Activated naive CD8-positive, alpha-beta T cell (primary cell): ENCODE measurements around the gene POMT1.
A peak's percentile ranks its signal among the peaks of the same experiment; 100 is the strongest.

ENCODE experiments used
- H3K27ac Mint-ChIP-seq: one replicate; pipeline ENCODE4 v1.8.0; 2021; ENCODE audit warnings: mixed read lengths
- H3K27me3 Mint-ChIP-seq: one replicate; pipeline ENCODE4 v1.8.0; 2021; ENCODE audit warnings: mixed read lengths
- H3K36me3 Mint-ChIP-seq: one replicate; pipeline ENCODE4 v1.8.0; 2021; ENCODE audit warnings: mixed read lengths
- H3K4me1 Mint-ChIP-seq: one replicate; pipeline ENCODE4 v1.8.0; 2021; ENCODE audit warnings: low read depth, mixed read lengths
- H3K4me3 Mint-ChIP-seq: one replicate; pipeline ENCODE4 v1.8.0; 2021; ENCODE audit warnings: mild to moderate bottlenecking, mixed read lengths
- H3K9me3 Mint-ChIP-seq: one replicate; pipeline ENCODE4 v1.8.0; 2021; ENCODE audit warnings: low read depth, mixed read lengths

POMT1 gene

DNA sequence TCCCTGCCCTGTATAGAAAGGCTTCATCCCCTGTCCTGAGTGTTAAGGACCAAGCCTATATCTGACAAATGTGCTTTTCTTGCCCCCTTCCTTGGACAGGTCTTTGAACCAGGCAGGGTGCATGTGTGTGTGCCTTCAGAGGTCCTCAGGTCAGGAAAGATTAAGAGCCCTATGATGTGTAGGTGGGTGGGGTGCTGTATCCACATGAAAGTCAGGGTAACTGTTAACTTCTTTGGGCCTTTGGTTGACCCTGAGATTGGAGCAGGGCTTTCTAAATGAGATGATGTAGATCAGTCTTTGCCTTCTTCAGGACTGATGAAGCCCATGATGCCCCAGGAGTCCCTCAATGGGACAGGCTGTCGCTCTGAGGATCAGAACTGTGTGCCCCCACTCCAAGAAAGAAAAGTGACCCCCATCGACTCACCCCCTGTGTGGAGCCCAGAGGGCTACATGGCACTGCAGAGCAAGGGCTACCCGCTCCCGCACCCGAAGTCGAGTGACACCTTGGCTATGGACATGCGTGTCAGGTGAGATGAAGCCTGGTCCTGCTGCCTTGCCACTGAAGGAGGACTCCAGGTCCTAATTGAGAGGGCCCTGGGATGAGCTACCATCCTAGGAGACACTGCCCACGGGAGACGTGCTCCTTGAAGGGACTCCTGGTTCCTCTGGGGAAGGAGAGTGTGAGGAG, 29.4 kb upstream of the POMT1 start:
- Mint-ChIP-seq H3K36me3 (peaks cover 12% of the 10 kb centered on the region), H3K4me3 (no peak overlapping the region), H3K27me3 (no peaks in the 10 kb centered on the region), H3K4me1 (peaks cover 4% of the 10 kb centered on the region), H3K27ac (peak overlapping the region; percentile 64), H3K9me3 (no peaks in the 10 kb centered on the region)

DNA sequence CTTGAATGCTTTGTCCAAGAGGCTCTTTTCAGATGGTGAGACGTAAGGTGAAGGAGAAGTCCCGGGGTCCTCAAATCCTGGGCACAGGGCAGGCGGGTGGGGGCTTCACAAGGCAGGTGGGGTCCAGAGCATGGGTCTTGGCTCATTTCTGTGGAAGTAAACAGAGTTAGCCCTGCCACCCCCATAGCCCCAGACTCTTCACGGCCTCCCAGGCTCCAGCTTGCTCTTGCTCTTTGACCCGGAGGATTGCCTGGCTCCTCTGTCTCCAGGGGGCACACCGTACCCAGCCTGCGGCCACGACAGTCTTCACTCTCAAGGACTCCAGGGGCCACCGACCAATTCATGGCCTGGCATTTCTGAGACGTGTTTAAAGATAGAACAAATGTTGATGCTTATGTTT, 28.8 kb upstream of the POMT1 start:
- H3K36me3 Mint-ChIP-seq, result peaks cover 12% of the 10 kb centered on the region
- no peaks in the 10 kb centered on the region for H3K27me3 Mint-ChIP-seq
- H3K4me3 Mint-ChIP-seq, result no peak overlapping the region
- no peak overlapping the region for H3K27ac Mint-ChIP-seq
- no peaks in the 10 kb centered on the region for H3K9me3 Mint-ChIP-seq
- H3K4me1 Mint-ChIP-seq, result peaks cover 4% of the 10 kb centered on the region

DNA sequence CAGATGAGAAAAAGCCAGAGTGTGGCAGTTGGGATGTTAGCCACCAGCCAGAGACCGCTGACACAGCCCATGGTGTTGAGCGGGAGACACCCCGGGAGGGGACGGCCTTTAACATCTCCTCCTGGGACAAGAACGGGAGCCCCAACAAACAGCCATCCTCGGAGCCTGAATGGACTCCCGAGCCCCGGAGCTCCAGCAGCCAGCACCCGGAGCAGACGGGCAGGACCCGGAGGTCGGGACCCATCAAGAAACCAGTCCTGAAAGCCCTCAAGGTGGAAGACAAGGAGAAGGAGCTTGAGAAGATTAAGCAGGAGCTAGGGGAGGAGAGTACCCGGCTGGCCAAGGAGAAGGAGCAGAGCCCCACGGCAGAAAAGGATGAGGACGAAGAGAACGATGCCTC, 28.0 kb upstream of the POMT1 start:
- Mint-ChIP-seq H3K4me1 (peaks cover 4% of the 10 kb centered on the region), H3K36me3 (peaks cover 12% of the 10 kb centered on the region), H3K9me3 (no peaks in the 10 kb centered on the region), H3K4me3 (no peak overlapping the region), H3K27ac (peak overlapping the region; percentile 64), H3K27me3 (no peaks in the 10 kb centered on the region)

DNA sequence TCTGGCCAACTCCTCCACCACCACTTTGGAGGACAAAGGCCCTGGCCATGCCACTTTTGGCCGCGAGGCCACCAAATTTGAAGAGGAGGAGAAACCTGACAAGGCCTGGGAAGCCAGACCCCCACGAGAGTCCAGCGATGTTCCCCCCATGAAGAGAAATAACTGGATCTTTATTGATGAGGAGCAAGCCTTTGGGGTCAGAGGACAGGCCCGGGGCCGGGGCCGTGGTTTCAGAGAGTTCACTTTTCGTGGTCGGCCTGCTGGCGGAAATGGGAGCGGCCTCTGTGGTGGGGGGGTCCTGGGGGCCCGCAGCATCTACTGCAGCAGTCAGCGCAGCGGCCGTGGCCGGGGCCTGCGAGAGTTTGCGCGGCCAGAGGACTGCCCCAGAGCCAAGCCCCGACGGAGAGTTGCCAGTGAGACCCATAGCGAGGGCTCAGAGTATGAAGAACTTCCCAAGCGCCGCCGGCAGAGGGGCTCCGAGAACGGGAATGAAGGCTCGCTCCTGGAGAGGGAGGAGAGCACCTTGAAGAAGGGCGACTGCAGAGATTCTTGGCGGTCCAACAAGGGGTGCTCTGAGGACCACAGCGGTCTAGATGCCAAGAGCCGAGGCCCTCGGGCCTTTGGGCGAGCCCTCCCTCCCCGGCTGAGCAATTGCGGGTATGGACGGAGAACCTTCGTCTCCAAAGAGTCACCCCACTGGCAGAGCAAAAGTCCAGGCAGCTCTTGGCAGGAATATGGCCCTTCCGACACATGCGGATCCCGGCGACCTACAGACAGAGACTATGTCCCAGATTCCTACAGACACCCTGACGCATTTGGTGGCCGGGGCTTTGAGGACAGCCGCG, 27.4 kb upstream of the POMT1 start:
- Mint-ChIP-seq H3K4me1 (peaks cover 7% of the 10 kb centered on the region), H3K4me3 (no peak overlapping the region), H3K36me3 (peaks cover 8% of the 10 kb centered on the region), H3K27me3 (no peaks in the 10 kb centered on the region), H3K9me3 (no peaks in the 10 kb centered on the region), H3K27ac (no peak overlapping the region)

DNA sequence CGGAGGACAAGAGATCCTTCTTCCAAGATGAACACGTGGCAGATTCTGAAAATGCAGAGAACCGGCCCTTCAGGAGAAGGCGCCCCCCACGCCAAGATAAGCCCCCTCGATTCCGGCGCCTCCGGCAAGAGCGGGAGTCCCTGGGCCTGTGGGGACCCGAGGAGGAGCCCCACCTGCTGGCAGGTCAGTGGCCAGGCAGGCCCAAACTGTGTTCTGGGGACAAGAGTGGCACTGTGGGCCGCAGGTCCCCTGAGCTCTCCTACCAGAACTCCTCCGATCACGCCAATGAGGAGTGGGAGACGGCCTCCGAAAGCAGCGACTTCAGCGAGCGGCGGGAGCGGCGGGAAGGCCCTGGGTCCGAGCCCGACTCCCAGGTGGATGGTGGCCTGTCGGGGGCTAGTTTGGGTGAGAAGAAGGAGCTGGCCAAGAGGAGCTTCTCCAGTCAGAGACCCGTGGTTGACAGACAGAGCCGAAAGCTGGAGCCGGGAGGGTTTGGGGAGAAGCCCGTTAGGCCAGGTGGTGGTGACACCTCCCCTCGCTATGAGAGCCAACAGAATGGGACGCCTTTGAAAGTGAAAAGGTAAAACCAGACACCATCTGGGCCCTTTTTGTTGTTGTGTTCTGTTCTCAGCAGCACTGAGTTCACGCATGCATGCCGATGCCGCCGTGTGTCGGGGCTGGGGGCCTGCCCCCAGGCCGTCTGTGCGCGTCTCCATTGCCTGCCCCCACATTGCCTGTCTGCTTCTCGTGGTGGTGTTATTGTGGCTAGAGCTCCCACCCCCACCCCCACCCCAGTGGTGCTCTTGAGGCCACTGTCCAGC, 26.6 kb upstream of the POMT1 start:
- Mint-ChIP-seq H3K36me3 (peaks cover 4% of the 10 kb centered on the region), H3K9me3 (no peaks in the 10 kb centered on the region), H3K27ac (no peak overlapping the region), H3K27me3 (no peaks in the 10 kb centered on the region), H3K4me3 (no peak overlapping the region), H3K4me1 (peaks cover 5% of the 10 kb centered on the region)

DNA sequence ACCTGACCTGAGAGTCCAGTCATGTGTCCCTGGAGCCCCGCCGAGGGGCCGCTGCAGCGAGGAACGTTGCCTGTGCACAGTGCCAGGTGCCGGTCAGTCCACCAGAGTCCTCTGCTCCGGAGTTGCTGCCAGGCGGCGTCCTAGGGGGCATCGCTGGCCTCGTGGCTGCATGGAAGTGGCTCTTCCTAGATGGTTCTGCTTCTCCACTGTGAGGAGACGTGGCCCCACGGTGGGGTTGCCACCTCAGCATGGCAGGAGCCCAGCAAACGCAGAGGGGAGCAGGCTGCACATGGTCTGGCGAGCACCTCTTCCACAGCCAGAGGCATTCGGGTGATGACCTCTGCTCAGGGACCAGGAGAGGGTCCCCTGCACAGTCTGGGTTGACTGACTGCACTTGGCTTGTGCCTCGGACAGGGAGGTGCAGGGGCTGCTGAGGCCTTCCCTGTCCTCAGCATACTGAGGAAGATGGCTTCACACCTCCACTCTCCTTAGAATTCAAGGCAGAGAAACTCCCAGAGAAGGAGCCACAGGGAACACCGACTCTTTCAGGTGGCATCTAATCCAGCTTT, 25.9 kb upstream of the POMT1 start:
- no peaks in the 10 kb centered on the region for H3K9me3 Mint-ChIP-seq
- H3K27ac Mint-ChIP-seq, result no peak overlapping the region
- H3K4me3 Mint-ChIP-seq, result no peak overlapping the region
- peaks cover 5% of the 10 kb centered on the region for H3K4me1 Mint-ChIP-seq
- no peaks in the 10 kb centered on the region for H3K27me3 Mint-ChIP-seq
- H3K36me3 Mint-ChIP-seq, result peaks cover 2% of the 10 kb centered on the region

DNA sequence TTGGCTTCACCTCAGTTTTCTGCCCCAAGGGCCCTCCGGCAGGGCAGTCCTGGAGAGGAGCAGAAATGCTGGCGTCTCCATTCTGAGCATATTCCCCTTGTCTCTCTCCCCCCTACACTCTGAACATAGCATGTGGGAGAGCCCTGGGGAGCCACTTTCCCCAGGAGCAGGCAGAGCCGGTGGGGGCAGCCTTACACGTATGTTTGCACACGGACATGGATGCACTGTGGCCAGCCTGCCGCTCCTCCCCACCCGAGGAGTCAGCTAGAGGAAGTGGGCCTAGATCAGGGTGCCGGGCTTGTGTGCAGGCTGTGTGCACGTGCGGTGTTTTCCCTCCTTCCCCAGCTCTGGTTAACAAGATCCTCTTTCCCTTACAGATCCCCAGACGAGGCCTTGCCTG, 25.4 kb upstream of the POMT1 start:
- peaks cover 4% of the 10 kb centered on the region for H3K36me3 Mint-ChIP-seq
- H3K9me3 Mint-ChIP-seq, result no peaks in the 10 kb centered on the region
- peaks cover 8% of the 10 kb centered on the region for H3K4me1 Mint-ChIP-seq
- peak overlapping the region; percentile 34 for H3K27ac Mint-ChIP-seq
- H3K27me3 Mint-ChIP-seq, result no peaks in the 10 kb centered on the region
- H3K4me3 Mint-ChIP-seq, result no peak overlapping the region

DNA sequence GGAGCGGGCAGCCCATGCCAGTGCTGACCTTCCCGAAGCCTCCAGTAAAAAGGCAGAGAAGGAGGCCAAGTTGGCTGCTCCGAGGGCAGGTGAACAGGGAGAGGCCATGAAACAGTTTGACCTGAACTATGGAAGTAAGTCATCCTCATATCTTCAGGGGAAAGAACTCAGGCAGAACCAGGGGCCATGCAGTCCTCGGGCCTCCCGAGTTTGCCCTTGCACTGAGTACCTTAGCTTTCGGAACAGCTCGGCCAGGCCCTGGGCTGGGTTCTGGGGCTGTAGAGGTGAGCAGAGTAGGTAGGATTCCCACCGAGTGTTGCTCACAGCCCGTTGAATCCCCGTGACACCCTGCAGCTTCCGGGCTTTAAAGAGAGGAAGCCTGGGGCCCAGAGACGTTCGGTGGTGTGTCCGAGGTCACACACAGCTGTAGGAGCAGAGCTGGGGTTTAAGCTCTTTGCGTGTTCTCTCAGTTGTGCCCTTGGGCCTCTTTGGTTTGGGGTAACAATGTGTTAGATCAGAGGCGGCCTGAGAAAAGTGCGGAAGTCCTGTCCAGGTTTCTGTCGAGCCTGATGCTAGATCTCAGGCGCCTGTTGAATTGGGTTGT, 24.8 kb upstream of the POMT1 start:
- Mint-ChIP-seq H3K4me3 (no peak overlapping the region), H3K27ac (peak overlapping the region; percentile 34), H3K36me3 (peaks cover 2% of the 10 kb centered on the region), H3K9me3 (no peaks in the 10 kb centered on the region), H3K27me3 (no peaks in the 10 kb centered on the region), H3K4me1 (peaks cover 8% of the 10 kb centered on the region)

DNA sequence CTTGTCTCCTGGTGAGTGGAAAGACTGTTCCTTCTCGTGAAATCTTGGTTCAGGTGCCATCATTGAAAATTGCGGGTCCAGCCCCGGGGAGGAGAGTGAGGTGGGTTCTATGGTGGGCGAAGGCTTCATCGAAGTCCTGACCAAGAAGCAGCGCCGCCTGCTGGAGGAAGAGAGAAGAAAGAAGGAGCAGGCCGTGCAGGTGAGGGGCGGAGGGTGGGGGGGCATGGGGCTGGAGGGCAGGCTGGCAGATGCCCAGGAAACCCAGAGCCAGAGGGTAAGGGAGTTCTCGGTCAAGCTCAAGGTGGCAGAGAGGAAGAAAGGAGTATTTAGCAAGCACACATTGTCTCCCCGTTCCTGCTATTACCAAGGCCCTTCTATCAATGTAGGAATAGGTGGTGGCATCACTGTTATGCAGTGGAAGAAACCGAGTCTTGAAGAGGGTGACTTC, 24.3 kb upstream of the POMT1 start:
- H3K9me3 Mint-ChIP-seq, result no peaks in the 10 kb centered on the region
- H3K36me3 Mint-ChIP-seq, result peaks cover 2% of the 10 kb centered on the region
- peak overlapping the region; percentile 34 for H3K27ac Mint-ChIP-seq
- H3K4me1 Mint-ChIP-seq, result peaks cover 8% of the 10 kb centered on the region
- H3K27me3 Mint-ChIP-seq, result no peaks in the 10 kb centered on the region
- no peak overlapping the region for H3K4me3 Mint-ChIP-seq

DNA sequence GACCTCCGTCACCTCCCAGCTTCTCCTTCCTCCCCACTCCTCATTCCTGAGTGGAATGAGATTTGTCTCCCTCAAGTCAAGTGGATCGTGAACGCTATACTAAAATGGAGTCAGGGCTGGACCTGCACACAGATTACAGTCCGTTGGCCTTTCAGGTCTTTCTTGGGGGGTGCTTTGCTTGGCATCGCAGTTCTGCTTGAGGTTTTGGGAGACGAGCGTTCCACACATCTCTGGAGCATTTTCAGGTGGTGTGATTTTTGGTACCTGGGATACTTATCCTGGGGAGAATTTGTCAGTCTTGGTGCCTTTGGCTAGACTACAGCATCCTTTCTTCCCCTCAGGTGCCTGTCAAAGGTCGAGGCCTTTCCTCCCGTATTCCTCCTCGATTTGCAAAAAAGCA, 23.8 kb upstream of the POMT1 start:
- Mint-ChIP-seq H3K27me3 (no peaks in the 10 kb centered on the region), H3K36me3 (peaks cover 2% of the 10 kb centered on the region), H3K9me3 (no peaks in the 10 kb centered on the region), H3K4me3 (no peak overlapping the region), H3K4me1 (peaks cover 8% of the 10 kb centered on the region), H3K27ac (peak overlapping the region; percentile 46)

DNA sequence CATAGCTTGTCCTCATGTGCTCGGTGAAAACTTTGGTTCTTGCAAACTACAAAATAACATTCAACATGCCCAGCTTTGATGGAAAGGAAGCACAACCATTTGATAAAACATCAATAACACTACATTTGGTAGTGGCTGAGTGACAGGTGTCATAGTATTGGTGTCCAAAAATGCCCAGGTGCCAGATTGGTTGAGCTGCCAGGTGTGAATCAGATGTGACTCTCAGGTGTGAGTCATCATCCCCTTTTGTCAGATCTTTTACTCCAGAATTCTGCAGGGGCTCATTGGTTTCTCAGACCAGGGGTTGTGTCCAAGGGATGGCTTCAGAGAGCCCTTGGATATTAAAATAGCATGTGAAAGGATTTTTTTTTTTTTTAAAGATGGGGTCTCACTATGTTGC, 22.5 kb upstream of the POMT1 start:
- H3K4me1 Mint-ChIP-seq, result peaks cover 8% of the 10 kb centered on the region
- no peaks in the 10 kb centered on the region for H3K9me3 Mint-ChIP-seq
- peaks cover 2% of the 10 kb centered on the region for H3K36me3 Mint-ChIP-seq
- H3K27me3 Mint-ChIP-seq, result no peaks in the 10 kb centered on the region
- no peak overlapping the region for H3K4me3 Mint-ChIP-seq
- H3K27ac Mint-ChIP-seq, result peak overlapping the region; percentile 10

DNA sequence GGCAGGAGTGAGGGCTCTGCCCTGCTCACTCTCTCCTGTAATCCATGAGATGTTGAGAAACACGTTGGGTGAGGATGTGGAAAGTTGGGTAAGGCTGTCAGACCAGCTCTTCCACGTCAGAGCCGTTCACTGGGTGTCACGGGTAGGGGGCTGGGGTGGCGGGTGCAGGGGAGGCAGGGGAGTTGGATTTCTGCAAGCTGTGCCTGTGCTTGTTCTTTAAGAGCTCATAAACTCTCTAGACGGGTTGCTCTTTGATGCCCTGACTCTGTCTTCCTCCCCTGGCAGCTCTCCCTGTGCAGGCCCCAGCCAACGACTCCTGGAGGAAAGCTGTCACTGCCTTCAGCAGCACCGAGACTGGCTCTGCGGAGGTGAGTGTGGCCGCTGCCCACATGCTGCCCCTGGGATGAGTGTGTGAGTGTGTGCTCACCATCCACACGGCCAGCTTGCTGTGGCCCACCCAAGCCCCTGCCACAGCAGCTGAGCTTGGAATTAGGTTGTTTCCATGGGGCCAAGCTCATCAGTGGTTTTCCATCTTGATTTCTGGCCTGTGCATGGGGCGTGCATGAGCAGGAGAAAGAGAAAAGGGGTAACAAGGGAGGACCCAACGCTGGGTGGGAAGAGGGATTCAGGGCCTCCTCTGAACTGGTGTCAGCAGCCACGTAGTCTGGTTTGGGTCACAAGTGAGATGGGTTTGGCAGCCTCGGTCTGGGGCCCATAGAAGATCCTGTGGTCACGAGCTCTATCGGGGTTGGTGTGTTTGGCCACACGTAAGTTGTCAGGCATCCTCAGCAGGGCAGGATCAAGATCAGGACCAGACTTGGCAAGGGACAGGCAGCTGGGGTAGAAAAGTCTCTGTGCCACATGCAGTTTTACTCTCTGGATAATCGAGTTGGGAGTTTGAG, 21.0 kb upstream of the POMT1 start:
- Mint-ChIP-seq H3K9me3 (no peaks in the 10 kb centered on the region), H3K36me3 (peaks cover 2% of the 10 kb centered on the region), H3K4me1 (peaks cover 8% of the 10 kb centered on the region), H3K4me3 (no peak overlapping the region), H3K27me3 (no peaks in the 10 kb centered on the region), H3K27ac (peak overlapping the region; percentile 85)

DNA sequence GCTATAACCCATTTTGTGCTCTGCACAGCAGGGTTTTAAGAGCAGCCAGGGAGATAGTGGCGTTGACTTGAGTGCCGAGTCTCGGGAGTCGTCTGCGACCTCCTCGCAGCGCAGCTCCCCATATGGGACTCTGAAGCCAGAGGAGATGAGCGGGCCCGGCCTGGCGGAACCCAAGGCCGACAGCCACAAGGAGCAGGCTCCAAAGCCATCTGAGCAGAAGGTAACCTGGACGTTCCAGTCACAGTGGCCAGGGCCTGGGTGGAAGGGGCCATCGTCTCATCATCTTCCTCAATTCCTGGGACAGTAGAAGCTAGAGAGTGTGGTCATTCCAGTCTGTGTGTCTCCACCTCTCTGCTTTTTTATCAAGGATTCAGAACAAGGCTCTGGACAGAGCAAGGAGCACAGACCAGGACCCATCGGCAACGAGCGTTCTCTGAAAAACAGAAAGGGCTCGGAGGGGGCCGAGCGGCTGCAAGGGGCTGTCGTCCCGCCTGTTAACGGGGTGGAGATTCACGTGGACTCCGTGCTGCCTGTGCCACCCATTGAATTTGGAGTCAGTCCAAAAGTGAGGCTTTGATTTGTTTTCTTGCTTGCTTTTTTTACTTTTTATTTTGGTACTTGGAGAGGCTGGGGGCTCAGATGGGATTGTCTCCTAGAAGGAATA, 20.2 kb upstream of the POMT1 start:
- H3K9me3 Mint-ChIP-seq, result no peaks in the 10 kb centered on the region
- H3K4me3 Mint-ChIP-seq, result no peak overlapping the region
- peak overlapping the region; percentile 85 for H3K27ac Mint-ChIP-seq
- peaks cover 2% of the 10 kb centered on the region for H3K36me3 Mint-ChIP-seq
- H3K4me1 Mint-ChIP-seq, result peaks cover 8% of the 10 kb centered on the region
- H3K27me3 Mint-ChIP-seq, result no peaks in the 10 kb centered on the region
